Thymus (tissue), 11 donors: Measurements from ENCODE around the gene ABHD16A. TPM values are rescaled to one million over a fixed set of nuclear protein-coding genes. Genes with fewer than 3 reads are reported as not detected.

Source experiments
- DNase-seq, 9 donors: peaks; one replicate each; pipeline ENCODE4 v3.0.0-alpha.2; 2013; ENCODE audit warnings: low spot score in 9 of 9, low read depth in 6 of 9, missing footprints in 1 of 9
- H3K27ac ChIP-seq, 2 donors: one replicate each; pipeline ENCODE4 v1.5.1; 2013; ENCODE audit warnings: control low read depth in 1 of 2, low read depth in 1 of 2, low read length in 1 of 2, mild to moderate bottlenecking in 1 of 2, moderate library complexity in 1 of 2
- H3K27me3 ChIP-seq, 2 donors: one replicate each; pipeline ENCODE4 v1.5.1; 2013; ENCODE audit warnings: low read length in 1 of 2; ENCODE audit not compliant: control insufficient read depth in 2 of 2, insufficient read depth in 1 of 2
- H3K36me3 ChIP-seq, 2 donors: one replicate each; pipeline ENCODE4 v1.5.1; 2013; ENCODE audit warnings: low read length in 1 of 2, mild to moderate bottlenecking in 1 of 2, moderate library complexity in 1 of 2; ENCODE audit not compliant: control insufficient read depth in 2 of 2, insufficient read depth in 2 of 2
- H3K4me1 ChIP-seq, 2 donors: one replicate each; pipeline ENCODE4 v1.5.1; 2013; ENCODE audit warnings: low read length in 2 of 2; ENCODE audit not compliant: control insufficient read depth in 2 of 2, insufficient read depth in 2 of 2
- H3K4me3 ChIP-seq, 2 donors: one replicate each; pipeline ENCODE4 v1.5.1; 2013; ENCODE audit warnings: low read length in 2 of 2, control low read depth in 1 of 2, mild to moderate bottlenecking in 1 of 2
- H3K9me3 ChIP-seq, 2 donors: one replicate each; pipeline ENCODE4 v1.5.1; 2013; ENCODE audit warnings: low read length in 1 of 2, mild to moderate bottlenecking in 1 of 2; ENCODE audit not compliant: control insufficient read depth in 2 of 2, insufficient read depth in 1 of 2
- WGBS: extraction: QIAGEN DNeasy Blood & Tissue Kit; methylation state at CpG from one replicate; pipeline ENCODE4 v1.1.7; 2013; 5-methylcytosine and 5-hydroxymethylcytosine counted together
- polyA plus RNA-seq: library from polyadenylated mRNA; stranded (reverse); fragments of 200-250 nt; gene quantifications from one replicate; pipeline ENCODE4 v1.2.3, GENCODE V29; 2013
- total RNA-seq: library from RNA; stranded (reverse); fragments of 120-200 nt; gene quantifications from one replicate; pipeline ENCODE4 v1.2.4, GENCODE V29; 2013
- donor health status: healthy.

Gene ABHD16A
- total and polyA plus RNA-seq, 2 donors: 50.0 to 51.3 TPM

- H3K36me3 ChIP-seq: peaks cover 14 to 26% of the 10 kb centered on the region in 2 donors
- H3K9me3 ChIP-seq: no peaks in the 10 kb centered on the region
- 41% methylated on average over 7 of the region's 7 CpGs for WGBS
- peak in 3 of 9 donors; percentile 65 to 82 (median 67) for DNase-seq
- H3K4me1 ChIP-seq: peaks cover 25 to 70% of the 10 kb centered on the region in 2 donors
- H3K27me3 ChIP-seq: no peaks in the 10 kb centered on the region
- no peak overlapping the region for H3K4me3 ChIP-seq
- peak overlapping the region; percentile 55 to 83 for H3K27ac ChIP-seq
Measured at GRCh38 chr6:31727034-31727716, 24.1 kb upstream of the ABHD16A start.

- Histone ChIP-seq H3K27ac (no peak overlapping the region), H3K36me3 (peaks cover 5 to 12% of the 10 kb centered on the region in 2 donors), H3K27me3 (no peaks in the 10 kb centered on the region), H3K4me3 (no peak overlapping the region), H3K4me1 (peaks cover 25 to 70% of the 10 kb centered on the region in 2 donors), H3K9me3 (no peaks in the 10 kb centered on the region)
- WGBS: 83% methylated on average over 12 of the region's 12 CpGs
- DNase-seq: no peak
Measured at GRCh38 chr6:31725502-31726350, 22.6 kb upstream of the ABHD16A start.

GRCh38 chr6:31723980-31724691 lies 21.0 kb upstream of the ABHD16A start:
- WGBS: 96% methylated on average over 25 of the region's 25 CpGs
- H3K27me3 ChIP-seq: no peaks in the 10 kb centered on the region
- no peaks in the 10 kb centered on the region for H3K9me3 ChIP-seq
- peaks cover 5 to 8% of the 10 kb centered on the region in 2 donors for H3K36me3 ChIP-seq
- peaks cover 21 to 56% of the 10 kb centered on the region in 2 donors for H3K4me1 ChIP-seq
- no peak for DNase-seq
- no peak overlapping the region for H3K27ac ChIP-seq
- H3K4me3 ChIP-seq: no peak overlapping the region

GRCh38 chr6:31723245-31723979 lies 20.3 kb upstream of the ABHD16A start, which contains the start of gene MPIG6B:
TSS of gene MPIG6B (plus strand) at chr6:31723373. CDS start at chr6:31723384, 11 bp downstream.
- peak in 4 of 9 donors; percentile 34 to 85 (median 62) for DNase-seq
- no peaks in the 10 kb centered on the region for H3K27me3 ChIP-seq
- no peaks in the 10 kb centered on the region for H3K9me3 ChIP-seq
- WGBS: 65% methylated on average over 46 of the region's 46 CpGs
- peaks cover 16 to 48% of the 10 kb centered on the region in 2 donors for H3K4me1 ChIP-seq
- peaks cover 5 to 8% of the 10 kb centered on the region in 2 donors for H3K36me3 ChIP-seq
- H3K27ac ChIP-seq: peak within 1 kb of the TSS; percentile 33 to 79
- H3K4me3 ChIP-seq: peak within 1 kb of the TSS in 1 of 2 donors; percentile 8

- Histone ChIP-seq H3K9me3 (no peaks in the 10 kb centered on the region), H3K36me3 (peaks cover 5 to 8% of the 10 kb centered on the region in 2 donors), H3K27ac (no peak overlapping the region), H3K4me1 (peaks cover 5 to 36% of the 10 kb centered on the region in 2 donors), H3K4me3 (no peak overlapping the region), H3K27me3 (no peaks in the 10 kb centered on the region)
- WGBS: 95% methylated on average over 3 of the region's 3 CpGs
- DNase-seq: no peak
Measured at GRCh38 chr6:31722173-31722572, 19.0 kb upstream of the ABHD16A start.

- Histone ChIP-seq H3K27me3 (no peaks in the 10 kb centered on the region), H3K9me3 (no peaks in the 10 kb centered on the region), H3K4me1 (peaks cover 3 to 30% of the 10 kb centered on the region in 2 donors), H3K4me3 (no peak within 1 kb of the TSS), H3K36me3 (peaks cover 4 to 5% of the 10 kb centered on the region in 2 donors), H3K27ac (no peak within 1 kb of the TSS)
- no peak for DNase-seq
- 97% methylated on average over 4 of the region's 4 CpGs for WGBS
Measured at GRCh38 chr6:31721351-31722020, 18.4 kb upstream of the ABHD16A start, which contains the start of gene LY6G6C. TSS of gene LY6G6C (minus strand) at chr6:31721746. CDS start at chr6:31721679, 67 bp downstream.

GRCh38 chr6:31720196-31720770 lies 17.2 kb upstream of the ABHD16A start:
- no peak overlapping the region for H3K4me3 ChIP-seq
- WGBS: 98% methylated on average over 5 of the region's 5 CpGs
- H3K4me1 ChIP-seq: peaks cover 3 to 23% of the 10 kb centered on the region in 2 donors
- H3K27me3 ChIP-seq: no peaks in the 10 kb centered on the region
- H3K36me3 ChIP-seq: peaks cover 0 to 5% of the 10 kb centered on the region in 2 donors
- DNase-seq: no peak
- H3K9me3 ChIP-seq: no peaks in the 10 kb centered on the region
- no peak overlapping the region for H3K27ac ChIP-seq

GRCh38 chr6:31719001-31719400 lies 15.9 kb upstream of the ABHD16A start:
- no peak overlapping the region for H3K27ac ChIP-seq
- DNase-seq: no peak

More at GRCh38 chr6:31719001-31719400, 15.9 kb upstream of the ABHD16A start:
- Histone ChIP-seq H3K4me1 (peaks cover 7 to 30% of the 10 kb centered on the region in 2 donors), H3K36me3 (peaks cover 0 to under 1% of the 10 kb centered on the region in 2 donors), H3K9me3 (no peaks in the 10 kb centered on the region), H3K4me3 (no peak overlapping the region), H3K27me3 (no peaks in the 10 kb centered on the region)
- 93% methylated on average over 6 of the region's 6 CpGs for WGBS
